Stomach (tissue), 9 donors: Measurements from ENCODE around the gene SUSD4. TPM values are rescaled to one million over a fixed set of nuclear protein-coding genes. Genes with fewer than 3 reads are reported as not detected.

Experiments
- DNase-seq, 2 donors: peaks; one replicate each; pipeline versions ENCODE4 v3.0.0 to v3.0.0-alpha.2; 2013 to 2019
- H3K27ac ChIP-seq, 5 donors: fragments of 200-600 bp in 4 of 5; sonication (generic) in 4 of 5; one replicate each; pipeline ENCODE4 v1.5.1; 2013 to 2019; ENCODE audit warnings: mild to moderate bottlenecking in 1 of 5, moderate library complexity in 1 of 5
- H3K27me3 ChIP-seq, 3 donors: fragments of 200-600 bp; sonication (generic); one replicate each; pipeline ENCODE4 v1.5.1; 2017 to 2019; ENCODE audit warnings: mixed run types in 1 of 3
- H3K36me3 ChIP-seq, 4 donors: fragments of 200-600 bp; sonication (generic); 1 replicate in 3 of 4; 2 replicates in 1 of 4; pipeline ENCODE4 v1.5.1; 2016 to 2019
- H3K4me1 ChIP-seq, 4 donors: fragments of 200-600 bp; sonication (generic); one replicate each; pipeline ENCODE4 v1.5.1; 2016 to 2019
- H3K4me3 ChIP-seq, 4 donors: fragments of 200-600 bp; sonication (generic) in 3 of 4; one replicate each; pipeline ENCODE4 v1.5.1; 2016 to 2019; ENCODE audit warnings: mild to moderate bottlenecking in 1 of 4
- H3K9me3 ChIP-seq, 4 donors: fragments of 200-600 bp; sonication (generic); one replicate each; pipeline ENCODE4 v1.5.1; 2016 to 2019
- CTCF ChIP-seq, 7 experiments: fragments of 450-650 bp in 4 of 7; fragments of 200-600 bp in 3 of 7; sonication (generic) in 3 of 7; IDR thresholded peaks; one replicate each; pipeline ENCODE4 v1.5.1; 2016 to 2019; ENCODE audit warnings: antibody characterized with exemption in 7 of 7, control low read depth in 2 of 7, mild to moderate bottlenecking in 1 of 7
- EP300 ChIP-seq: sonication (generic); formaldehyde crosslinking; IDR thresholded peaks from one replicate; pipeline ENCODE4 v1.6.1; 2017; ENCODE audit warnings: antibody characterized with exemption
- POLR2A ChIP-seq, 4 donors: fragments of 450-650 bp; IDR thresholded peaks; one replicate each; pipeline ENCODE4 v1.6.1; 2016; ENCODE audit warnings: antibody characterized with exemption in 4 of 4, control low read depth in 2 of 4, mild to moderate bottlenecking in 1 of 4, moderate library complexity in 1 of 4
- POLR2AphosphoS5 ChIP-seq, 3 donors: sonication (generic); formaldehyde crosslinking; IDR thresholded peaks; one replicate each; pipeline ENCODE4 v1.6.1; 2016; ENCODE audit warnings: antibody characterized with exemption in 3 of 3
- WGBS, 5 donors: extraction: QIAGEN DNeasy Blood & Tissue Kit in 3 of 5; methylation state at CpG; one replicate each; pipeline versions ENCODE4 v1.1.5 to v1.1.7; 2013 to 2018; 5-methylcytosine and 5-hydroxymethylcytosine counted together
- intact Hi-C: fragments of 100-400 bp; cut with DNase I; formaldehyde crosslinking; loops from one replicate; pipeline ENCODE4 v1.15.1; 2023; ENCODE audit warnings: low total_unique reads
- polyA plus RNA-seq, 3 donors: library from polyadenylated mRNA; stranded (reverse); fragments of 200-250 nt; gene quantifications; one replicate each; pipeline ENCODE4 v1.2.3, GENCODE V29; 2013
- total RNA-seq, 5 donors: library from RNA; depleted of rRNA; stranded (reverse); fragments of >200 nt; gene quantifications; one replicate each; pipeline versions ENCODE4 v1.1.0 to v1.2.3, GENCODE V29; 2014 to 2016
- donor health status: healthy with polysubstance abuse.
- donor health status: Bipolar disorder and iron deficiency.
- donor health status: healthy.

The SUSD4 gene
- total and polyA plus RNA-seq, 8 donors = 5.5 to 35.6 (median 8.1) TPM; not detected in 1

- H3K4me3 ChIP-seq = peak within 1 kb of the TSS; percentile 39 to 49 (median 44)
- intact Hi-C loops = no loop called here
- peaks cover 0 to 31% (median 9%) of the 10 kb centered on the region in 3 donors for H3K27me3 ChIP-seq
- no peaks in the 10 kb centered on the region for H3K9me3 ChIP-seq
- H3K4me1 ChIP-seq = peaks cover 0 to 15% (median 12%) of the 10 kb centered on the region in 4 donors
- no peaks in the 10 kb centered on the region for H3K36me3 ChIP-seq
- peak; percentile 40 to 46 for DNase-seq
- no peak for TF ChIP-seq CTCF (IDR thresholded peaks at IDR 0.05)
- no peak for TF ChIP-seq POLR2AphosphoS5 (IDR thresholded peaks at IDR 0.05)
- no peak for TF ChIP-seq EP300
- no peak for TF ChIP-seq POLR2A (IDR thresholded peaks at IDR 0.05)
- WGBS, 5 donors = 19 to 49% (median 34%) methylated on average over 44 to 73 of the region's 73 CpGs
- H3K27ac ChIP-seq = peak within 1 kb of the TSS in 1 of 5 donors; percentile 54
Observed at GRCh38 chr1:223393275-223394214, 29.6 kb upstream of the SUSD4 start, which contains the start of gene CCDC185. Gene CCDC185, plus strand, starts transcription at chr1:223393415. Its CDS starts 61 bp downstream, at chr1:223393476.

DNA sequence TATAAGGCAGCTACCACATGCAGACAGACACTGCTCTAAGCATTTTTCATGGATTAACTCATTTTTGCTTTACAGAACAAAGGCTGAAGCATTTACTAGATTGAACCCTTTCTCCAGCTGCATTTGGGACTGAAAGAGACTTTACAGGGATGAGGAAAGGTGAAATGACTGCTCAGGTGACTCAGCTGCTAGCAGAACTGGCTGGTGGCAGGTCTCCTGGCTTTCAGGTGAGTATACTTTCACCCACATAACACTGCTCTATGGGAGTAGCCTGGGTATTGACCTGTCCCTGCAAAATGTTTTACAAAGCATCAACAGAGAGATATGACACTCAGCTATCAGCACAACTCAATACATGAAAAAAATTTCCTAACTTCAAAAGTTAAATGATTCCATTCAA is 26.6 kb upstream of the SUSD4 start:
- H3K27me3 ChIP-seq = peaks cover 0 to 31% (median 9%) of the 10 kb centered on the region in 3 donors
- TF ChIP-seq CTCF (IDR thresholded peaks at IDR 0.05) = no peak
- TF ChIP-seq POLR2AphosphoS5 (IDR thresholded peaks at IDR 0.05) = no peak
- no peak for TF ChIP-seq EP300
- no peak for TF ChIP-seq POLR2A (IDR thresholded peaks at IDR 0.05)
- H3K36me3 ChIP-seq = no peaks in the 10 kb centered on the region
- no peak for DNase-seq
- H3K9me3 ChIP-seq = no peaks in the 10 kb centered on the region
- H3K4me3 ChIP-seq = no peak overlapping the region
- peaks cover 0 to 15% (median 12%) of the 10 kb centered on the region in 4 donors for H3K4me1 ChIP-seq
- no peak overlapping the region for H3K27ac ChIP-seq
- intact Hi-C loops = no loop called here

DNA sequence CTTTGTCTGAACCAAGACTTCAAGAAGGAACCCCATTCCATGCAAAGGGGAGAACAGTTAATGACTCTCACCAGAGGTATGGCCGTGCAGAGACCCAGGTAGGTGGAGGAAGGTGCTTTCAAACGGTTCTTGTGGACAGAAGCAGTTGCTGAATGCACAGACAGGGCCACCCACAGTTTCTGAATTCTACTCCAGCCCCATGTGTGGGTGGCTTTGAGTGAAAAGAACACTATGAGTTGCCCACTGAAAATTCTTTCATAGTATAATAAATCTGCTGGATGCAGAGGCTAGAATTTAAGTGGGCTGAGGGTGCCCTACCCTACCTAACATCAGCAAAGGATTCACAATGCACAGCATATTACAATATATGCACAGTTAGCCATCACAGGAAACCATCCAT is 22.0 kb upstream of the SUSD4 start:
- no peak overlapping the region for H3K4me3 ChIP-seq
- TF ChIP-seq POLR2AphosphoS5 (IDR thresholded peaks at IDR 0.05) (no peak), CTCF (IDR thresholded peaks at IDR 0.05) (no peak), EP300 (no peak), POLR2A (IDR thresholded peaks at IDR 0.05) (no peak)
- intact Hi-C loops = no loop called here
- H3K9me3 ChIP-seq = no peaks in the 10 kb centered on the region
- no peaks in the 10 kb centered on the region for H3K27me3 ChIP-seq
- no peaks in the 10 kb centered on the region for H3K4me1 ChIP-seq
- WGBS, 5 donors = 56 to 85% (median 77%) methylated on average over 2 of the region's 2 CpGs
- H3K36me3 ChIP-seq = no peaks in the 10 kb centered on the region
- no peak for DNase-seq
- H3K27ac ChIP-seq = no peak overlapping the region

- Histone ChIP-seq H3K9me3 (peaks cover 0 to 11% (median 9%) of the 10 kb centered on the region in 4 donors), H3K27me3 (no peaks in the 10 kb centered on the region), H3K36me3 (no peaks in the 10 kb centered on the region), H3K27ac (no peak overlapping the region), H3K4me3 (no peak overlapping the region), H3K4me1 (no peaks in the 10 kb centered on the region)
- intact Hi-C loops = no loop called here
- DNase-seq = no peak
- TF ChIP-seq POLR2AphosphoS5 (IDR thresholded peaks at IDR 0.05) (no peak), CTCF (IDR thresholded peaks at IDR 0.05) (no peak), EP300 (no peak), POLR2A (IDR thresholded peaks at IDR 0.05) (no peak)
Observed at GRCh38 chr1:223378754-223379153, 14.8 kb upstream of the SUSD4 start.
